IMR-90 (cell line): ENCODE data around the gene EPS15. TPM values are rescaled to one million over a fixed set of nuclear protein-coding genes. Genes with fewer than 3 reads are reported as not detected.

Experiments used
- ATAC-seq: fragments of 200-7000 bp; cut with Tn5 transposase; 2 replicates; pipeline ENCODE4 v1.9.1; 2020; ENCODE audit warnings: low read depth, mild to moderate bottlenecking, moderate library complexity
- BruUV-seq: library from RNA; stranded (reverse); fragments of 400-500 nt; replicated peaks from 2 replicates; lab custom pipeline; 2021; lab: Mats Ljungman, UMichigan
- CTCF ChIA-PET: fragments of 300-600 bp; formaldehyde crosslinking; extraction: SDS; loops from one replicate; lab custom pipeline; 2021; ENCODE audit warnings: antibody characterized with exemption; lab: Yijun Ruan, JAX
- POLR2A ChIA-PET: fragments of 300-600 bp; sonication (Branson Sonifier 250); formaldehyde crosslinking; loops from one replicate; lab custom pipeline; 2022; ENCODE audit warnings: antibody characterized with exemption; ENCODE audit not compliant: unreplicated experiment; lab: Charles Lee
- DNase-seq: peaks from one replicate; pipeline ENCODE4 v3.0.0; 2013
- H2AFZ ChIP-seq: replicated peaks from 2 replicates; pipeline ENCODE3; 2013; ENCODE audit warnings: low read length, mild to moderate bottlenecking; ENCODE audit not compliant: poor library complexity
- H2AK5ac ChIP-seq: 2 replicates; pipeline ENCODE4 v1.6.1; 2013; ENCODE audit warnings: low read depth, low read length, inconsistent platforms
- H2AK9ac ChIP-seq: replicated peaks from 2 replicates; pipeline ENCODE3; 2013; ENCODE audit warnings: mild to moderate bottlenecking, low read depth, low read length, moderate library complexity; ENCODE audit not compliant: poor library complexity
- H2BK120ac ChIP-seq: 2 replicates; pipeline ENCODE4 v1.6.1; 2013; ENCODE audit warnings: low read depth, low read length, inconsistent platforms
- H2BK15ac ChIP-seq: 3 replicates; pipeline ENCODE4 v1.6.1; 2013; ENCODE audit warnings: low read depth, low read length, inconsistent platforms
- H2BK20ac ChIP-seq: 2 replicates; pipeline ENCODE4 v1.6.1; 2013; ENCODE audit warnings: low read depth, mild to moderate bottlenecking, inconsistent platforms, low read length, moderate library complexity
- H2BK5ac ChIP-seq: 2 replicates; pipeline ENCODE4 v1.6.1; 2013; ENCODE audit warnings: mild to moderate bottlenecking, low read depth, low read length, inconsistent platforms; ENCODE audit not compliant: poor library complexity, severe bottlenecking
- H3K14ac ChIP-seq: replicated peaks from 2 replicates; pipeline ENCODE4 v1.6.1; 2013; ENCODE audit warnings: low read depth, low read length, inconsistent platforms
- H3K18ac ChIP-seq: 2 replicates; pipeline ENCODE4 v1.6.1; 2013; ENCODE audit warnings: low read depth, low read length, control low read depth
- H3K23ac ChIP-seq: 2 replicates; pipeline ENCODE4 v1.6.1; 2013; ENCODE audit warnings: low read depth, low read length, inconsistent platforms
- H3K27ac ChIP-seq: 2 replicates; pipeline ENCODE4 v1.5.1; 2013; ENCODE audit warnings: mild to moderate bottlenecking, control low read depth, low read length; ENCODE audit not compliant: insufficient read depth
- H3K27me3 ChIP-seq: 2 replicates; pipeline ENCODE4 v1.6.1; 2013; ENCODE audit warnings: low read length; ENCODE audit not compliant: control insufficient read depth, insufficient read depth
- H3K36me3 ChIP-seq: 2 replicates; pipeline ENCODE4 v1.6.1; 2013; ENCODE audit warnings: low read length, mixed read lengths; ENCODE audit not compliant: control insufficient read depth, insufficient read depth
- H3K4ac ChIP-seq: 2 replicates; pipeline ENCODE4 v1.6.1; 2013; ENCODE audit warnings: low read depth, low read length, inconsistent platforms
- H3K4me1 ChIP-seq: 2 replicates; pipeline ENCODE4 v1.6.1; 2013; ENCODE audit warnings: low read length, mixed read lengths; ENCODE audit not compliant: control insufficient read depth, insufficient read depth
- H3K4me2 ChIP-seq: 2 replicates; pipeline ENCODE4 v1.6.1; 2013; ENCODE audit warnings: low read depth, mild to moderate bottlenecking, control low read depth, low read length, moderate library complexity
- H3K4me3 ChIP-seq: 2 replicates; pipeline ENCODE4 v1.5.1; 2013; ENCODE audit warnings: low read depth, mild to moderate bottlenecking, control low read depth, low read length, moderate library complexity; ENCODE audit not compliant: insufficient read depth
- H3K56ac ChIP-seq: 2 replicates; pipeline ENCODE4 v1.6.1; 2013; ENCODE audit warnings: low read length, inconsistent platforms; ENCODE audit not compliant: insufficient read depth; ENCODE audit errors: extremely low read depth
- H3K79me1 ChIP-seq, 2 experiments: 2 replicates each; pipeline ENCODE4 v1.6.1; 2013; ENCODE audit warnings: low read length in 2 of 2, inconsistent platforms in 1 of 2, low read depth in 1 of 2
- H3K9ac ChIP-seq: 2 replicates; pipeline ENCODE4 v1.6.1; 2013; ENCODE audit warnings: low read depth, low read length, control low read depth
- H3K9me1 ChIP-seq: 2 replicates; pipeline ENCODE4 v1.6.1; 2013; ENCODE audit warnings: low read length, inconsistent platforms; ENCODE audit not compliant: insufficient read depth
- H3K9me3 ChIP-seq: 2 replicates; pipeline ENCODE4 v1.6.1; 2013; ENCODE audit warnings: low read length; ENCODE audit not compliant: control insufficient read depth, insufficient read depth
- H4K20me1 ChIP-seq: 2 replicates; pipeline ENCODE4 v1.6.1; 2013; ENCODE audit warnings: low read length, inconsistent platforms; ENCODE audit not compliant: insufficient read depth
- H4K5ac ChIP-seq: 2 replicates; pipeline ENCODE4 v1.6.1; 2013; ENCODE audit warnings: mild to moderate bottlenecking, low read depth, low read length, control low read depth
- H4K8ac ChIP-seq, 2 experiments: 2 replicates each; pipeline ENCODE4 v1.6.1; 2013; ENCODE audit warnings: low read depth in 2 of 2, low read length in 2 of 2, control low read depth in 1 of 2, inconsistent platforms in 1 of 2
- H4K91ac ChIP-seq: 2 replicates; pipeline ENCODE4 v1.6.1; 2013; ENCODE audit warnings: low read depth, low read length, inconsistent platforms; ENCODE audit not compliant: insufficient read depth
- CEBPB ChIP-seq: IDR thresholded peaks from 2 replicates; pipeline ENCODE4 v1.6.1; 2012; ENCODE audit warnings: low read depth, low read length, improper control_type of control experiment
- MAZ ChIP-seq: IDR thresholded peaks from 2 replicates; pipeline ENCODE4 v1.6.1; 2012; ENCODE audit warnings: low read depth, mild to moderate bottlenecking, low read length, improper control_type of control experiment, moderate library complexity, borderline replicate concordance
- POLR2A ChIP-seq: IDR thresholded peaks from 2 replicates; pipeline ENCODE4 v1.6.1; 2012; ENCODE audit warnings: mild to moderate bottlenecking, low read depth, low read length
- SMC3 ChIP-seq: fragments of 150-350 bp; IDR thresholded peaks from 2 replicates; pipeline ENCODE4 v1.6.1; 2016; ENCODE audit warnings: low read depth, mild to moderate bottlenecking, antibody characterized with exemption, low read length, moderate library complexity
- WGBS, 2 experiments: methylation state at CpG; one replicate each; pipeline versions ENCODE4 v1.1.5 to v1.1.7; 2013; ENCODE audit warnings: missing lambda C conversion rate in 2 of 2; ENCODE audit not compliant: insufficient read length in 1 of 2; ENCODE audit errors: extremely low coverage in 2 of 2; 5-methylcytosine and 5-hydroxymethylcytosine counted together
- dilution Hi-C: fragments of 300-500 bp; cut with HindIII; formaldehyde crosslinking; loops from one replicate; pipeline ENCODE4 v1.14.3; 2018; ENCODE audit warnings: low sequenced_read_pairs; ENCODE audit not compliant: unreplicated experiment
- in situ Hi-C: fragments of 300-500 bp; cut with MboI; formaldehyde crosslinking; loops from 3 replicates; pipeline ENCODE4 v1.14.3; 2019; ENCODE audit warnings: low sequenced_read_pairs, inconsistent platforms, mixed read lengths
- intact Hi-C: fragments of 100-400 bp; cut with micrococcal nuclease; formaldehyde crosslinking; loops from 2 replicates; pipeline ENCODE4 v1.10.0; 2022
- polyA plus RNA-seq, 3 experiments: library from polyadenylated mRNA; depleted of rRNA; stranded (reverse); fragments of >200 nt; gene quantifications; 2 replicates each; pipeline ENCODE4 v1.2.3, GENCODE V29; 2012; ENCODE audit warnings: low replicate concordance in 1 of 3
- total RNA-seq: library from RNA; depleted of rRNA; stranded (reverse); fragments of >200 nt; gene quantifications from 2 replicates; pipeline ENCODE4 v1.2.3, GENCODE V29; 2012

The EPS15 gene
- total and polyA plus RNA-seq, 2 of the 4 experiments (the other 2 are of a cell fraction), result 17.6 to 38.0 TPM

DNA sequence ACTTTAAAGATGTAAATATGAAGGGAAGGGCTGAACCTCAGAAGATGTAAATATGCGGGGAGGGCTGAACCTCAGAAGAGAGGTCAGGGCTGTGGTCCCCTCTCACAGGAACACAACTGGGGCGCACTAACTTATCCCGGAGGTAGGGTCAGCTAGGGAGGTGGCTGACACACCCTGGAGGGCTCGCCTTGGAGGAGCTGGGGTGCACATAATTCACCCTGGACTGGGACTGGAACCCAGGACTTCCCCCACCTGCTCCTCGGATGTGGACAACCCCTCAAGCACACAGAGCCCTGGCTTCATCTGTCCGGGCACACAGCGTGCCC is 174.8 kb downstream of the EPS15 start:
- DNase-seq (no peak), ATAC-seq (no peak)
- dilution Hi-C loops (no loop called here), in situ Hi-C loops (no loop called here), intact Hi-C loops (no loop called here)
- H4K91ac ChIP-seq, result no peak overlapping the region
- H2BK5ac ChIP-seq, result no peak overlapping the region
- H4K20me1 ChIP-seq, result no peaks in the 10 kb centered on the region
- no peak overlapping the region for H2AK9ac ChIP-seq
- H3K4ac ChIP-seq, result no peak overlapping the region
- POLR2A ChIA-PET, result no interaction called here
- H3K36me3 ChIP-seq, result no peaks in the 10 kb centered on the region
- no peak overlapping the region for H3K27ac ChIP-seq
- 39% methylated on average over 2 of the region's 7 CpGs; no CpG with 5 or more reads in 1 of the 2 experiments for WGBS, 2 experiments
- no peak overlapping the region for H3K18ac ChIP-seq
- no peak overlapping the region for H4K8ac ChIP-seq
- H3K56ac ChIP-seq, result no peak overlapping the region
- no peaks in the 10 kb centered on the region for H3K79me1 ChIP-seq
- H3K14ac ChIP-seq, result no peak overlapping the region
- H3K4me3 ChIP-seq, result no peak overlapping the region
- BruUV-seq, result no TSS peak
- H2AFZ ChIP-seq, result peak overlapping the region; percentile 74
- no peaks in the 10 kb centered on the region for H3K9me1 ChIP-seq
- TF ChIP-seq POLR2A, result no peak
- no peak for TF ChIP-seq MAZ
- TF ChIP-seq SMC3, result no peak
- no peak for TF ChIP-seq CEBPB
- H3K4me2 ChIP-seq, result no peak overlapping the region
- no peak overlapping the region for H3K23ac ChIP-seq
- no peak overlapping the region for H2BK20ac ChIP-seq
- peaks cover 41% of the 10 kb centered on the region for H3K27me3 ChIP-seq
- no peak overlapping the region for H4K5ac ChIP-seq
- no peak overlapping the region for H2BK120ac ChIP-seq
- no peak overlapping the region for H2BK15ac ChIP-seq
- H2AK5ac ChIP-seq, result no peak overlapping the region
- H3K9ac ChIP-seq, result no peak overlapping the region
- no peaks in the 10 kb centered on the region for H3K9me3 ChIP-seq
- CTCF ChIA-PET, result no interaction called here
- H3K4me1 ChIP-seq, result no peaks in the 10 kb centered on the region; the same call in 1 of the 2 replicates
